Measurements from ENCODE around the gene TSPYL6.
A peak's percentile ranks its signal among the peaks of the same experiment; 100 is the strongest.

Gene TSPYL6

DNA sequence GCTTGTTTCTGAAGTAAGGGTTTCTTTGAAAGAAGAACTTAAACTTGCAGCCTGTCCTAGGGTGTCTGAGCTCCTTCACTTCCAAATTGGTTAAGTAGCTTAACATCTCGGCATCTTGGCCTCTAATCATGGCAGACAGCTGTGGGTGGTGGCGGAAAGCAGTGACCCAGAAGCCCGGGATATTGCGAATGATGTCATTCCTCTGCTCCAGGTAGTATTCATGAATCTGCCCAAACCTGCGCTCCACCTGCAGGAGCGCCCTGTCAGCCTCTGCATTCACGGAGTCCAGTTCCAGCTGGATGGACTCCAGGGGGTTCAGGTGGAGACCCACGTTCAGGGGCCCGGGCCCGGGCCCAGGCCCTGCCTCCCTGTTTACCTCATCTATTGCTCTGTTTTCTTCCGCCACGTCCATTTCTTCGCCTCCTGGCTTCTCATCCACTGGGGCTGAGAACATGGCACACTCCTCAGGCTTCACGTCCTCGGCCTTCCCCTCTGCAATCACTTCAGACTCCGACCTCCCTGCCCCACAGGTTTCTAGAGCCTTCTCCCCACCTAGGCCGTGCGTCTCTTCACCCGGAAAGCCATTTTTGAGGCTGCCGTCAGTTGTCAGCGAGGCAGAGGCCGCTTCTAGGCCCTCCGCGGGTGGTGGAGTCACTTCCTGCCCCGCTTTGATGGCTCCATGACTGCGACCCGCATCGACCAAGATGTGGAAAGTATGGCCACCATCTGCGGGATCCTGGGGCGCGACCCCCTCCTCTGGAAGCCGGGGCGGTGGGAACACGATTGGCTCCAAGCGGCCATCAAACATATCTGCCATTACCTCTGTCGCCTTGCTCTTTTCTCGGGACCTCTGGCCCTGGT is 569 bp downstream of the TSPYL6 start:
- DNase-seq, result no peak

DNA sequence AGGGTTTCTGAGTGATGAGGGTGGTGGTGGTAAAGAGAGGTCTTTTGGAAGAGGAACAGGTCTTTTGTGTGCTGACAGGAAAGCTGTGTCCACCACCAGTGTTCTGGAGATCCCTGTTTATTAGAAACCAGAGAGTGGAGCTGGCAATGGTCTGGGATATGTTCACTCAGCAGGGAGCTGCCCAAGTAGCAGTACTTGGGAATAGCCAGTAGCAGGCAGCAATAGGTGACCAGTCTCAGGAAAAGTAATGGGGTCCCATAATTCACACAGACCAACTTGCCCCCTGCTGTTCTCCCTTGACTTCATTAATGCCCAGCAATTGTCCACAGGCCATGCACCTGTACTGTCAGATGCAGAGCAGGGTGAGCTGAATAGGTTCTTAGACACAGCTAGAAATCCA is 1.8 kb downstream of the TSPYL6 start:
- no peak for DNase-seq

DNA sequence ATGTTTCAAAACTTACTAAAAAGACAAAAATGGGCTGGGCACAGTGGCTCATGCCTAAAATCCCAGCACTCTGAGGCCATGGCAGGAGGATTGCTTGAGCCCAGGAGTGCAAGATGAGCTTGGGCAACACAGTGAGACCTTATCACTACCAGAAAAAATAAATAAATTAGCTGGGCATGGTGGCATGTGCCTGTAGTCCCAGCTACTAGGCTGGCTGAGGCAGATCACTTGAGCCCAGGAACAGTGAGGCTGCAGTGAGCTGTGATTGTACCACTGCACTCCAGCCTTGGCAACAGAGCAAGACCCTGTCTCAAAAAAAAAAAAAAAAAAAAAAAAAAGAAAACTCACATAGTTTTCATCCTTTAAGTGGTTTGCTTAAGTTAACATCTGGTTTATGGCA is 6.4 kb downstream of the TSPYL6 start:
- DNase-seq, result no peak

DNA sequence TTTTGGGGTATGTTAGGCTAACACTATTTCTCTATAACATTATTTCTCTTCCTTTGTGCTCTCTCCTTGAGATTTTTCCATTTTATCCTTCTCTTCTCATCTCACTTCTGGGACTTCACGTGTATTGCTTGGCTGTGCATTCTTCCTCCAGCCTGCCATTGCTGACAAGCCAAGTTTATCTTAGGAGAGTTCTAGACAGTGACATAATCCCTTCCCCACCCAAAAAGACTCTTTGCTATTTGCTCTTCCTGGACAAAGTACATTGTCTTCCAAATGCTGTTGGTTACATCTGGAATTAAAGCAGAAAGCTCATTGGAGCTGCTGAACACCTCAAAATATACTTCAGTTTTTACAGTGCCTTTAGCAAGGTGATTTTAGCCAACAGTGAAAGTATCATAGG is 8.9 kb downstream of the TSPYL6 start:
- no peak for DNase-seq

DNA sequence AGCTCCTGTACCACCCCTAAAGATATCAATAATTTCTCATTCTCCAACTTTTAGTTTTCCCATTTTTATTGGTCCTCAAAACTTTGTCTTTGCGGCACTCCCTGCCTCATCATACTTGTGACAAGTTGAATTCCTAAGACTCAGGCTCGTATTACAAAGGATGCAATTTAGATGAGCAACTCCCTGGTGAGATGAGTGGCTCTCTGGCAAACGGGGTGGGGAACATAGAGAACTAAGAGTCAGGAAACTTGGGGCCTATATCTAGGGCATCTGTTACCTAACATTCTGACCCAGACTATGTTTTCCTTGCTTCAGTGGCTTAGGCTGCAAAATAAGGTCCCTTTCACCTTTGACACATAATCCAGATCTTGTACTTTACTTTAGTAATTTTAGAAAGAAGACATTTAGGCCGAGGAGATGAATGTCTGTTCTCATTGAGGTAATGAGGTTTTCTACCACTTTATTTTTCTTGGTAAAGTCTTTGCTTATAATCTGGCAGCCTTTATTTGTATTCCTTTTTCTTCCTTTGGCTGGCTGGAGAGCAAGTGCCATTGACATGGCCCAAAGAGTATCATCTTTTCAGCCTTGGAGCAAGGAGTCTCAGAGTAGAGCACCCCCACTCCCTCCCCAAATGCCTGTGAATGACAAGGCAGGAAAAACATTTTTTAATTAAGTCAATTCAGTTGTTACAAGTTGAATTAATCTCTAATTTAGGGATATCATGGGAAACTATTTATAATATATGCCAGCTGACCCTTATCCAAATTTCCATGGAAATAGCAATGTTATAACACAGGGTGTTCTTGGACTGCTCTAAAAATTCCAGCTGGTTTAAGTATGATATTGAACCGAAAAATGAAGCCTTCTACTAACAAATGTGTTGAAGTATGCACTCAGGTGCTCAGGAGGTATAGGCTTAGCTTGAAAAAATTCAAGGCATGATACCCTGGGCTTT is 15.2 kb downstream of the TSPYL6 start:
- no peak for DNase-seq

DNA sequence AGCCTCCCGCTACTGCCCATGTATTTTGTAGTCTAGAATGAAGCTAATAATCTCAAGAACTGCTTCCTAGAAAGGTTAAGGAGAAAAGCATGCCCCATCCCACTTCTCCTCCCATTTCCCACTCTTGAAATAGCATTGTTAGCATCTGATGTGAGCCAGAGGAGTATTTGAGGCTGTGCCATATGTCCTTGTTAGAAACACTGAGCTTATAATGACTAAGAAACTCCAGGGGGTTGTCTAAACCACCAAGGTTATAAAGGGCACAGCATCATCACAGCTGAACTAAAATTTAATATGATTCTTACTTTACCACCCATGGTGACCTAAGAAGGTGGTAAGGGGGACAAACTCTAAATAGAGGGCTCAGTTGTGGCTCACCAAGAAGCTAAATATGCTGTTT is 16.6 kb downstream of the TSPYL6 start:
- no peak for DNase-seq

- DNase-seq, result no peak
Measured at GRCh38 chr2:54237428-54237827, 18.6 kb downstream of the TSPYL6 start.

GRCh38 chr2:54233832-54234649 is 22.0 kb downstream of the TSPYL6 start:
- no peak for DNase-seq

DNA sequence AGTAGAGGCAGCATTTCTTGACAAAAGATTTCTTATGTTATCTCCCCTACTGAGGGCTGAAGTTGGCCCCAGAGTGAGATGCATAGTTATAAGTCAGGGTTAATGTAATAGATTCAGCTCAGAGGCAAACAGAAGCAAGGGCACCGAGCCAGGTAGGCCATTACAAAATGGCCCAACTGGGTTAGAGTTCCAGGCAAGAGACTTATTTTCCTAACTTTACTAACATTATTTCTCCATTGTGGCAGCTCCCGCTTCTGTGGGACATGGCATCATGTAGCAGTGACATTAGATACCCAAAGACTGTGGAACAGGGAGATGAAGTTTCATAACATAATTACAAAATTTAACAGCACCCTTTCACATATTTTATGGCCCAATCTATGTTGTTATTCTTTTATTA is 27.1 kb downstream of the TSPYL6 start:
- no peak for DNase-seq

DNA sequence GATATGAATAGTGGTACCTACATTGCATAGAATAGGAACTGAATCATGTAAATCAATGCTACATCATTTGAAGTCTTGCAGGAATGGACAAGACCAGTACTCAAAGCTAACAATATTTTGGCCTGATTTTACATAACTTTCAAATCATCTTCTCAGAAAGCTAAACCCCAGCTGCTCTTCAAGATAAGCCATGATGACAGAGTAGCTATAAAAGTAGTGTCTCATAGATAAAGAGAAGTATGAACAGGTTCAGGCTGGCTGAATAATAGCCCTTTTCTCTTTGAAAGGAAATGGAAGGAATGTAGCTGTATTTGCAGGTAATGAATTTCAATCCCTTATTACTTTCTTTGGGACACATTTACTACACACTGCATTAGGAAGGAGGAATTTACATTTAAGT is 28.2 kb downstream of the TSPYL6 start:
- DNase-seq, result no peak

GRCh38 chr2:54226260-54226659 is 29.8 kb downstream of the TSPYL6 start:
- DNase-seq, result no peak

DNA sequence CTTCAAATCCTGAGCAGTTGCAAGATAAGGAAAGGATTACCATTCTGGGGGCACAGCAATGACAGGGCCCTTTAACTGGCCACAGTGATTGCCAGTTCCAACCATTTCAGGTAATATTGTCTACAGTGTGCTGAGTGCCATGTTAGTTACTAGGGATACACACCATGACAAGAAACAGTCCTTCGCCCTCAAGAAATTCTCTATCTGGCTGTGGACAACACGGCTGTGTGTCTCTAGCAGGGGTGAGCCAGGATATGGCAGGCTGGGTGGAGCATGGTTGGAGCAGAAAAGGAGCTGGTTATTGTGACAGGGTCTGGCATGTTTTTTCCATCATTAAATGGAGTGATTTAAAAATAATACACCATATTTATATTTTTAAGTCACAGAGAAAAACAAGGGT is 31.0 kb downstream of the TSPYL6 start:
- DNase-seq, result no peak

- DNase-seq, result no peak
Measured at GRCh38 chr2:54213082-54213481, 42.9 kb downstream of the TSPYL6 start.

- no peak for DNase-seq
Measured at GRCh38 chr2:54212456-54212855, 43.6 kb downstream of the TSPYL6 start.

- DNase-seq, result no peak
Measured at GRCh38 chr2:54209379-54209778, 46.6 kb downstream of the TSPYL6 start.

DNA sequence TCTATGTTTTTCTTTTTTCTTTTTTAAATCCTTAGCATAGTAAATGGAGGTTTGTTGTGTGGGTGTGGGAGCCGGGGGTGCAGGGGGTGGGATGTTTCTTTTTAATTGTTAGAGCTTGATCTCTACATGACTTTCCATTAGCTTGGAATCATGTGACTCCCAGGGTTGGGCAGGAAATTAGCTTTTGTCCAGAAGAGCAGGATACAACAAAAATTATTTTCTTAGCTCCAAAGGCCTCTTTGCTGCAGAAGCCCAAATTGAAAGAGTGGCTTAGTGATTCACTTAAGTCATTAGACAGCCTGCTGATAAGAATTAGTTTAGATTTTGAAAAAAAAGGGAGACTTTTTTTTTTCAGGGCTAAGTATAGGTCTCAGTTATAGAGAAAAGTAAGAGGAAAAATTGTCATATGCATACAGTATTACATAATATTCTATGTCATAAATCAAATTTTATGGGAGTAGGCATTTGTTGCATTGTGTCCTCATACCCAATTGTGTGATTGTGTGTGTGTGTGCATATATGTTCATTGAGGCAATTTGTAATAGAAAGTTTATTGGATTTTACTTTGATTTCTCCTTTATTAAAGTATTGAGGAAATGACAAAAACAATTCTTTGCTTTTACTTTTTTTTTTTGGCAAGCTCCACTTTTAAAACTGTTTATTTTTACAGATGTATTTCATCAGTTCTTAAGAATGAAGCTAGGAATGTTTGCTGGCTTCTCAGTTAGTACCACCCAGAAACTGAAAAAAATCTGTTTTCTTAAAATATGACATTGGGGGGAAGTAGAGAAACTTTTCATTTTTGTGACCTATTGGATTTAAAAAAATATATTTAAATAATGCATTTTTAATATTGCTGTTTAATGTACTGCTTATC is 47.4 kb downstream of the TSPYL6 start:
- DNase-seq, result no peak

GRCh38 chr2:54207666-54208195 is 48.3 kb downstream of the TSPYL6 start:
- DNase-seq, result no peak

GRCh38 chr2:54206596-54206995 is 49.4 kb downstream of the TSPYL6 start:
- DNase-seq, result peak; percentile 88

GRCh38 chr2:54204476-54204875 is 51.6 kb downstream of the TSPYL6 start:
- DNase-seq, result no peak

Measured in NCI-H2081 treated with DMSO at 0.1 percent for 48 hours (cell line).